Smooth muscle cell of the brain vasculature (primary cell): ENCODE results near the gene SSX7.
"Not testable (repeated sequence)": the region's sequence is repeated elsewhere in the genome, so short reads cannot be mapped to it uniquely, and the experiment has no call there.

Source experiments
- DNase-seq: peaks from one replicate; pipeline ENCODE4 v3.0.0-alpha.2; 2012; ENCODE audit warnings: low read depth, low spot score

SSX7 gene

GRCh38 chrX:52654800-52655199, at the start of gene SSX7:
Gene SSX7, minus strand, starts transcription at chrX:52654900. Its CDS starts 1,428 bp downstream, at chrX:52653472.
- DNase-seq: not testable (repeated sequence)

- not testable (repeated sequence) for DNase-seq
Measured at GRCh38 chrX:52692034-52692433, 37.3 kb upstream of the SSX7 start.

GRCh38 chrX:52662218-52662617, 7.5 kb upstream of the SSX7 start:
- not testable (repeated sequence) for DNase-seq

- not testable (repeated sequence) for DNase-seq
Measured at GRCh38 chrX:52655475-52655874, 775 bp upstream of the SSX7 start.

- DNase-seq: not testable (repeated sequence)
Measured at GRCh38 chrX:52650676-52651075, 4.0 kb downstream of the SSX7 start.

- DNase-seq: not testable (repeated sequence)
Measured at GRCh38 chrX:52648956-52649355, 5.7 kb downstream of the SSX7 start.

GRCh38 chrX:52628483-52628882, 26.2 kb downstream of the SSX7 start:
- not testable (repeated sequence) for DNase-seq

GRCh38 chrX:52620661-52621060, 34.0 kb downstream of the SSX7 start:
- not testable (repeated sequence) for DNase-seq

GRCh38 chrX:52608961-52609360, 45.7 kb downstream of the SSX7 start:
- no peak for DNase-seq

GRCh38 chrX:52603151-52603550, 51.5 kb downstream of the SSX7 start:
- not testable (repeated sequence) for DNase-seq

GRCh38 chrX:52598886-52599285, 55.8 kb downstream of the SSX7 start:
- no peak for DNase-seq

GRCh38 chrX:52594658-52595057, 60.0 kb downstream of the SSX7 start:
- DNase-seq: no peak
